HEK293 (cell line): ENCODE measurements around the gene SVIL.

Experiments
- CTCF ChIA-PET: fragments of 350-600 bp; formaldehyde crosslinking; extraction: SDS; loops from one replicate; lab custom pipeline; 2021; ENCODE audit warnings: antibody characterized with exemption; lab: Yijun Ruan, JAX
- POLR2A ChIA-PET: fragments of 300-600 bp; formaldehyde crosslinking; extraction: SDS; loops from one replicate; lab custom pipeline; 2020; ENCODE audit warnings: antibody characterized with exemption, inconsistent platforms; lab: Yijun Ruan, JAX
- H3K27ac ChIP-seq: fragments of 200-500 bp; sonication (Bioruptor generic); 2 replicates; pipeline ENCODE4 v1.5.1; 2014; ENCODE audit warnings: low read depth, low read length, control low read depth, inconsistent platforms; ENCODE audit errors: extremely low read depth
- H3K36me3 ChIP-seq, 2 experiments: fragments of 200-500 bp in 1 of 2; sonication (Bioruptor generic) in 1 of 2; 1 replicate in 1 of 2; 2 replicates in 1 of 2; pipeline ENCODE4 v1.5.1; 2014 to 2017; ENCODE audit warnings: inconsistent platforms in 2 of 2, low read length in 2 of 2; ENCODE audit not compliant: control insufficient read depth in 2 of 2, insufficient read depth in 1 of 2
- H3K4me1 ChIP-seq: fragments of 200-500 bp; sonication (Bioruptor generic); 2 replicates; pipeline ENCODE4 v1.5.1; 2014; ENCODE audit warnings: mild to moderate bottlenecking, low read length, inconsistent platforms; ENCODE audit not compliant: control insufficient read depth, insufficient read depth
- H3K4me3 ChIP-seq: 2 replicates; pipeline ENCODE4 v1.5.1; 2011; ENCODE audit warnings: low read depth, mild to moderate bottlenecking, control low read depth, low read length, moderate library complexity
- H3K9me3 ChIP-seq: fragments of 200-500 bp; sonication (Bioruptor generic); 2 replicates; pipeline ENCODE4 v1.5.1; 2014; ENCODE audit warnings: low read depth, low read length, inconsistent platforms; ENCODE audit not compliant: control insufficient read depth, insufficient read depth
- BCL6B ChIP-seq: fragments of 450-650 bp; formaldehyde crosslinking; IDR thresholded peaks from 2 replicates; pipeline ENCODE4 v1.5.1; 2017; ENCODE audit warnings: missing biosample characterization, missing genetic modification characterization
- SP7 ChIP-seq: fragments of 450-650 bp; formaldehyde crosslinking; IDR thresholded peaks from 2 replicates; pipeline ENCODE4 v1.5.1; 2016; ENCODE audit warnings: missing biosample characterization, missing genetic modification characterization
- YY2 ChIP-seq: fragments of 450-650 bp; formaldehyde crosslinking; IDR thresholded peaks from 2 replicates; pipeline ENCODE4 v1.5.1; 2016; ENCODE audit warnings: missing biosample characterization, missing genetic modification characterization
- ZBTB26 ChIP-seq: fragments of 450-650 bp; formaldehyde crosslinking; optimal IDR thresholded peaks from 2 replicates; pipeline ENCODE3; 2016; ENCODE audit warnings: missing biosample characterization, mild to moderate bottlenecking, missing genetic modification characterization
- ZBTB6 ChIP-seq: fragments of 450-650 bp; formaldehyde crosslinking; IDR thresholded peaks from 2 replicates; pipeline ENCODE4 v1.5.1; 2017; ENCODE audit warnings: missing biosample characterization, missing genetic modification characterization
- ZNF121 ChIP-seq: fragments of 450-650 bp; formaldehyde crosslinking; IDR thresholded peaks from 2 replicates; pipeline ENCODE4 v1.5.1; 2016; ENCODE audit warnings: missing biosample characterization, missing genetic modification characterization
- ZNF24 ChIP-seq: fragments of 450-650 bp; formaldehyde crosslinking; IDR thresholded peaks from 2 replicates; pipeline ENCODE4 v1.5.1; 2016; ENCODE audit warnings: missing biosample characterization, missing genetic modification characterization
- ZNF280C ChIP-seq: fragments of 450-650 bp; formaldehyde crosslinking; IDR thresholded peaks from 2 replicates; pipeline ENCODE4 v1.5.1; 2016; ENCODE audit warnings: missing biosample characterization, missing genetic modification characterization
- ZNF341 ChIP-seq: fragments of 450-650 bp; formaldehyde crosslinking; IDR thresholded peaks from 2 replicates; pipeline ENCODE4; 2016; ENCODE audit warnings: low read depth, missing biosample characterization, missing genetic modification characterization
- ZNF555 ChIP-seq: fragments of 450-650 bp; formaldehyde crosslinking; conservative IDR thresholded peaks from 2 replicates; pipeline ENCODE4 v1.5.1; 2017; ENCODE audit warnings: missing biosample characterization, mild to moderate bottlenecking, missing genetic modification characterization, inconsistent platforms
- ZNF560 ChIP-seq: fragments of 450-650 bp; formaldehyde crosslinking; IDR thresholded peaks from 2 replicates; pipeline ENCODE4 v1.5.1; 2017; ENCODE audit warnings: missing biosample characterization, missing genetic modification characterization, borderline replicate concordance
- ZNF600 ChIP-seq: fragments of 450-650 bp; formaldehyde crosslinking; IDR thresholded peaks from 2 replicates; pipeline ENCODE4 v1.5.1; 2016; ENCODE audit warnings: missing biosample characterization, missing genetic modification characterization
- ZNF645 ChIP-seq: fragments of 450-650 bp; formaldehyde crosslinking; IDR thresholded peaks from 2 replicates; pipeline ENCODE4; 2016; ENCODE audit warnings: missing biosample characterization, missing genetic modification characterization
- ZNF664 ChIP-seq: fragments of 450-650 bp; formaldehyde crosslinking; IDR thresholded peaks from 2 replicates; pipeline ENCODE4 v1.5.1; 2016; ENCODE audit warnings: missing biosample characterization, missing genetic modification characterization
- ZSCAN5A ChIP-seq: fragments of 450-650 bp; formaldehyde crosslinking; IDR thresholded peaks from 2 replicates; pipeline ENCODE4 v1.5.1; 2016; ENCODE audit warnings: missing biosample characterization, missing genetic modification characterization

Gene SVIL

GRCh38 chr10:29501692-29502091 is 133.1 kb downstream of the SVIL start:
- TF ChIP-seq ZNF645 (no peak), ZNF24 (tag by site-specific recombination) (no peak), YY2 (no peak), ZBTB26 (no peak), SP7 (tag by site-specific recombination) (no peak), ZNF600 (tag by site-specific recombination) (no peak), ZNF341 (tag by site-specific recombination) (no peak), ZNF121 (tag by site-specific recombination) (no peak), ZSCAN5A (tag by site-specific recombination) (no peak)
- TF ChIP-seq, all 188 proteins: peak for 0
- H3K4me3 ChIP-seq = no peak overlapping the region
- H3K27ac ChIP-seq = no peak overlapping the region
- CTCF ChIA-PET = interaction anchor here (1.0 to 2.9 kb wide), 7 partner anchors 11 to 124 kb away, joined by 3 to 28 read pairs (median 5); no protein-coding TSS in a partner anchor
- POLR2A ChIA-PET = no interaction called here
- no peaks in the 10 kb centered on the region for H3K4me1 ChIP-seq
- H3K9me3 ChIP-seq = no peaks in the 10 kb centered on the region
- H3K36me3 ChIP-seq = peaks cover 0 to 5% of the 10 kb centered on the region in 2 experiments; a peak in 2 of 3 replicates

- Histone ChIP-seq H3K36me3 (peaks cover 0 to 5% of the 10 kb centered on the region in 2 experiments; a peak in 2 of 3 replicates), H3K4me3 (no peak overlapping the region), H3K9me3 (no peaks in the 10 kb centered on the region)
- POLR2A ChIA-PET = no interaction called here
- CTCF ChIA-PET = no interaction called here
- TF ChIP-seq BCL6B (tag by site-specific recombination) (no peak), ZNF280C (no peak), ZNF560 (no peak), ZNF664 (tag by site-specific recombination) (no peak), ZNF555 (no peak), ZBTB6 (tag by site-specific recombination) (no peak)
- TF ChIP-seq, all 188 proteins: peak for 0
- Histone ChIP-seq H3K27ac (no peak overlapping the region), H3K4me1 (no peaks in the 10 kb centered on the region)
Observed at GRCh38 chr10:29499993-29500537, 134.7 kb downstream of the SVIL start.
